Measurements from ENCODE around the gene ADAM21. TPM values are rescaled to one million over a fixed set of nuclear protein-coding genes. Genes with fewer than 3 reads are reported as not detected.

Gene ADAM21
- total and polyA plus RNA-seq, 2 of the 13 experiments (the other 11 are each of a cell fraction or from before 2014, with no cell fraction given), result 0.03 to 0.07 TPM

GRCh38 chr14:70416725-70417349, 35.1 kb upstream of the ADAM21 start, which contains the start of gene SYNJ2BP (continued):
- TF ChIP-seq ZNF691 (CRISPR knock-in tag; IDR thresholded peaks at IDR 0.05; ENCODE audit: borderline replicate concordance, low read depth) (no peak), ZFYVE20 (CRISPR knock-in tag; IDR thresholded peaks at IDR 0.05; ENCODE audit: borderline replicate concordance, low read depth) (no peak), NFYC (CRISPR knock-in tag; IDR thresholded peaks at IDR 0.05) (0 out of 2 replicates have a peak, but pooled peaks have one; percentile 16), ZNF737 (CRISPR knock-in tag; IDR thresholded peaks at IDR 0.05; ENCODE audit: borderline replicate concordance) (no peak), ZNF317 (CRISPR knock-in tag; IDR thresholded peaks at IDR 0.05) (0 out of 2 replicates have a peak, but pooled peaks have one; percentile 55), MED1 (CRISPR knock-in tag; IDR thresholded peaks at IDR 0.05) (0 out of 2 replicates have a peak, but pooled peaks have one; percentile 25), ZNF101 (CRISPR knock-in tag; IDR thresholded peaks at IDR 0.05; ENCODE audit: borderline replicate concordance, low read depth) (no peak), HCFC1 (IDR thresholded peaks at IDR 0.05; ENCODE audit: low read depth, low read length) (peak; percentile 82), ZNF747 (CRISPR knock-in tag; IDR thresholded peaks at IDR 0.05; ENCODE audit: borderline replicate concordance) (peak; percentile 77; the same call in 1 of the 2 replicates), ZNF142 (CRISPR knock-in tag; IDR thresholded peaks at IDR 0.05) (0 out of 2 replicates have a peak, but pooled peaks have one; percentile 31), KDM4B (CRISPR knock-in tag; IDR thresholded peaks at IDR 0.05) (no peak), MYC (CRISPR knock-in tag; IDR thresholded peaks at IDR 0.05; ENCODE audit: borderline replicate concordance) (peak; percentile 46; the same call in 1 of the 2 replicates), THAP8 (CRISPR knock-in tag; IDR thresholded peaks at IDR 0.05; ENCODE audit: borderline replicate concordance) (no peak), MAF1 (CRISPR knock-in tag; IDR thresholded peaks at IDR 0.05; ENCODE audit: borderline replicate concordance) (no peak), MAX (IDR thresholded peaks at IDR 0.05) (0 out of 2 replicates have a peak, but pooled peaks have one; percentile 38), ZC3H13 (CRISPR knock-in tag; IDR thresholded peaks at IDR 0.05) (no peak), POLR2A (IDR thresholded peaks at IDR 0.05; ENCODE audit: insufficient read depth in 1 of 2, low read depth in 2 of 2, low read length in 2 of 2) (peak; percentile 47 to 57; a peak in 2 of 4 replicates), SAP130 (CRISPR knock-in tag; IDR thresholded peaks at IDR 0.05; ENCODE audit: low read depth) (peak; percentile 94), FOXP4 (CRISPR knock-in tag; IDR thresholded peaks at IDR 0.05) (no peak), REXO4 (CRISPR knock-in tag; IDR thresholded peaks at IDR 0.05; ENCODE audit: borderline replicate concordance) (no peak)

All from HepG2 (cell line).